T-helper 2 cell treated with Interferon-gamma antibody and Interleukin-4, amounts not matched to agents 5 μg/mL and 100 μg/mL, for 36 hours (primary cell): ENCODE results near the gene PLET1.
"Not testable (repeated sequence)": the region's sequence is repeated elsewhere in the genome, so short reads cannot be mapped to it uniquely, and the experiment has no call there.

ENCODE experiments used
- DNase-seq: peaks from one replicate; pipeline ENCODE4 v3.0.0; 2021; ENCODE audit warnings: low spot score
- H3K27ac Mint-ChIP-seq: one replicate; pipeline ENCODE4 v1.8.0; 2021; ENCODE audit warnings: mild to moderate bottlenecking, mixed read lengths
- H3K27me3 Mint-ChIP-seq: one replicate; pipeline ENCODE4 v1.8.0; 2021; ENCODE audit warnings: low read depth, mixed read lengths
- H3K36me3 Mint-ChIP-seq: one replicate; pipeline ENCODE4 v1.8.0; 2021; ENCODE audit warnings: low read depth, mixed read lengths
- H3K4me1 Mint-ChIP-seq: one replicate; pipeline ENCODE4 v1.8.0; 2021; ENCODE audit warnings: low read depth, mixed read lengths
- H3K4me3 Mint-ChIP-seq: one replicate; pipeline ENCODE4 v1.8.0; 2022; ENCODE audit warnings: mild to moderate bottlenecking, moderate library complexity, mixed read lengths
- H3K9me3 Mint-ChIP-seq: one replicate; pipeline ENCODE4 v1.8.0; 2021; ENCODE audit warnings: mixed read lengths

PLET1 gene

DNA sequence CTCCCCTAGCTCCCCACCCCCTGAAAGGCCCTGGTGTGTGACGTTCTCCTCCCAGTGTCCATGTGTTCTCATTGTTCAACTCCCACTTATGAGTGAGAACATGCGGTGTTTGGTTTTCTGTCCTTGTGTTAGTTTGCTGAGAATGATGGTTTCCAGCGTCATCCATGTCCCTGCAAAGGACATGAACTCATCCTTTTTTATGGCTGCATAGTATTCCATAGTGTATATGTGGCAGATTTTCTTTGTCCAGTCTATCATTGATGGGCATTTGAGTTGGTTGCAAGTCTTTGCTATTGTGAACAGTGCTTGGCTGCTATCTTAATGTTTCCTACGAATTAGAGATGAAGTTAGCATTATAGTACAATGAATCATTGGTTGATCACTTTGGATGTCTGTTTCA lies 61.6 kb downstream of the PLET1 start:
- not testable (repeated sequence) for H3K27ac Mint-ChIP-seq, DNase-seq, H3K4me1 Mint-ChIP-seq, H3K36me3 Mint-ChIP-seq, H3K4me3 Mint-ChIP-seq, H3K9me3 Mint-ChIP-seq
- peaks cover 10% of the 10 kb centered on the region for H3K27me3 Mint-ChIP-seq
